ENCODE results near the gene OPN1MW.
"Not testable (repeated sequence)": the region's sequence is repeated elsewhere in the genome, so short reads cannot be mapped to it uniquely, and the experiment has no call there.

The OPN1MW gene

GRCh38 chrX:154211057-154211456, 28.7 kb downstream of the OPN1MW start:
- not testable (repeated sequence) for DNase-seq (ENCODE audit: low read depth)

GRCh38 chrX:154211499-154211898, 29.1 kb downstream of the OPN1MW start:
- DNase-seq (ENCODE audit: low read depth), result not testable (repeated sequence)

GRCh38 chrX:154219456-154219855, 37.1 kb downstream of the OPN1MW start, which contains the start of gene OPN1MW2:
Gene OPN1MW2, plus strand, starts transcription at chrX:154219756. Its CDS starts 60 bp downstream, at chrX:154219816.
- DNase-seq (ENCODE audit: low read depth), result not testable (repeated sequence)

- not testable (repeated sequence) for DNase-seq (ENCODE audit: low read depth)
Observed at GRCh38 chrX:154225292-154225691, 42.9 kb downstream of the OPN1MW start.

- DNase-seq (ENCODE audit: low read depth), result not testable (repeated sequence)
Observed at GRCh38 chrX:154226706-154227105, 44.3 kb downstream of the OPN1MW start.

- not testable (repeated sequence) for DNase-seq (ENCODE audit: low read depth)
Observed at GRCh38 chrX:154231443-154231842, 49.0 kb downstream of the OPN1MW start.

- DNase-seq (ENCODE audit: low read depth), result not testable (repeated sequence)
Observed at GRCh38 chrX:154233620-154234019, 51.2 kb downstream of the OPN1MW start.

GRCh38 chrX:154238939-154239559, 56.7 kb downstream of the OPN1MW start:
- DNase-seq (ENCODE audit: low read depth), result not testable (repeated sequence)

GRCh38 chrX:154239982-154240503, 57.6 kb downstream of the OPN1MW start:
- not testable (repeated sequence) for DNase-seq (ENCODE audit: low read depth)
